GM18499 (cell line): Measurements from ENCODE around the gene RNF112.
"Not testable (repeated sequence)": the region's sequence is repeated elsewhere in the genome, so short reads cannot be mapped to it uniquely, and the experiment has no call there.

Experiments
- ATAC-seq: cut with Tn5 transposase; IDR thresholded peaks from one replicate; pipeline ENCODE4 v1.9.1; 2021; ENCODE audit warnings: moderate number of reproducible peaks; ENCODE audit not compliant: insufficient read depth, unreplicated experiment

The RNF112 gene

GRCh38 chr17:19412510-19412909 lies 1.5 kb downstream of the RNF112 start:
- no peak for ATAC-seq

GRCh38 chr17:19412984-19413383 lies 2.0 kb downstream of the RNF112 start:
- ATAC-seq: no peak

GRCh38 chr17:19413761-19414160 lies 2.7 kb downstream of the RNF112 start:
- ATAC-seq: no peak

GRCh38 chr17:19414396-19415280 lies 3.6 kb downstream of the RNF112 start:
- ATAC-seq: no peak

- ATAC-seq: no peak
Measured at GRCh38 chr17:19415311-19415710, 4.3 kb downstream of the RNF112 start.

- no peak for ATAC-seq
Measured at GRCh38 chr17:19415806-19416775, 5.1 kb downstream of the RNF112 start.

- ATAC-seq: no peak
Measured at GRCh38 chr17:19417611-19418010, 6.6 kb downstream of the RNF112 start.

- ATAC-seq: no peak
Measured at GRCh38 chr17:19418251-19418992, 7.4 kb downstream of the RNF112 start.

- no peak for ATAC-seq
Measured at GRCh38 chr17:19421219-19421618, 10.2 kb downstream of the RNF112 start.

- no peak for ATAC-seq
Measured at GRCh38 chr17:19421926-19422325, 10.9 kb downstream of the RNF112 start.

GRCh38 chr17:19424934-19425868 lies 14.2 kb downstream of the RNF112 start:
- no peak for ATAC-seq

GRCh38 chr17:19426631-19427030 lies 15.6 kb downstream of the RNF112 start:
- no peak for ATAC-seq

GRCh38 chr17:19431691-19432090 lies 20.7 kb downstream of the RNF112 start:
- ATAC-seq: no peak

GRCh38 chr17:19433255-19433654 lies 22.2 kb downstream of the RNF112 start:
- ATAC-seq: no peak

GRCh38 chr17:19433727-19434340 lies 22.8 kb downstream of the RNF112 start:
- no peak for ATAC-seq

- ATAC-seq: no peak
Measured at GRCh38 chr17:19440421-19440820, 29.4 kb downstream of the RNF112 start.

GRCh38 chr17:19441288-19441687 lies 30.3 kb downstream of the RNF112 start:
- ATAC-seq: not testable (repeated sequence)

GRCh38 chr17:19442731-19443130 lies 31.7 kb downstream of the RNF112 start:
- no peak for ATAC-seq

- no peak for ATAC-seq
Measured at GRCh38 chr17:19443148-19443547, 32.1 kb downstream of the RNF112 start.
